ENCODE data around the gene GADD45B.

Gene GADD45B, protein sequence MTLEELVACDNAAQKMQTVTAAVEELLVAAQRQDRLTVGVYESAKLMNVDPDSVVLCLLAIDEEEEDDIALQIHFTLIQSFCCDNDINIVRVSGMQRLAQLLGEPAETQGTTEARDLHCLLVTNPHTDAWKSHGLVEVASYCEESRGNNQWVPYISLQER

DNA sequence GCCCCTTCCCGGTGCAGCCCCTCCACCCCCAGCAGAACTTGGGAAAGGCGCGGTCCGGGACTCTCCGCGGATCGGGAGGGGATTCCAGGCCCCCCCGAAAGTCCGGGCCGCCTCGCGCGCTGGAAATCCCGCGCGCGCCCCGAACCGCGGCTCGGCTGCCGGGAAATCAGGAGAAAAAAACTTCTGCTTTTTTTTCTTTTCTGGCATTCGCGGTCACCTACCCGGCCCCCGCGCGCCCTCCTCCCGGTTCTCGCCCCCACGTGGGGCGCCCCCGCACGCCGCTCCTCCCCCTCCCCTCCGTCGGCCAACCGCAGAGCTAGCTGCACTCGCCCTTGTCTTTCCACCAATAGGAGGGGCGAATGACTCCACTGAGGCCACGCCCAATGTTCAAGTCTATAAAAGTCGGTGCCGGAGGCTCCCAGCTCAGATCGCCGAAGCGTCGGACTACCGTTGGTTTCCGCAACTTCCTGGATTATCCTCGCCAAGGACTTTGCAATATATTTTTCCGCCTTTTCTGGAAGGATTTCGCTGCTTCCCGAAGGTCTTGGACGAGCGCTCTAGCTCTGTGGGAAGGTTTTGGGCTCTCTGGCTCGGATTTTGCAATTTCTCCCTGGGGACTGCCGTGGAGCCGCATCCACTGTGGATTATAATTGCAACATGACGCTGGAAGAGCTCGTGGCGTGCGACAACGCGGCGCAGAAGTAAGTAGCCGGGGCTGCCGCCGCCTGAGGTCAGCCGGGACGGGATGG is at the start of gene GADD45B:
GADD45B (plus strand) TSS at position 426 of the 749 bp plus-strand sequence; CDS start at position 658, 232 bp downstream.
- DNase-seq: peak; percentile 98

DNA sequence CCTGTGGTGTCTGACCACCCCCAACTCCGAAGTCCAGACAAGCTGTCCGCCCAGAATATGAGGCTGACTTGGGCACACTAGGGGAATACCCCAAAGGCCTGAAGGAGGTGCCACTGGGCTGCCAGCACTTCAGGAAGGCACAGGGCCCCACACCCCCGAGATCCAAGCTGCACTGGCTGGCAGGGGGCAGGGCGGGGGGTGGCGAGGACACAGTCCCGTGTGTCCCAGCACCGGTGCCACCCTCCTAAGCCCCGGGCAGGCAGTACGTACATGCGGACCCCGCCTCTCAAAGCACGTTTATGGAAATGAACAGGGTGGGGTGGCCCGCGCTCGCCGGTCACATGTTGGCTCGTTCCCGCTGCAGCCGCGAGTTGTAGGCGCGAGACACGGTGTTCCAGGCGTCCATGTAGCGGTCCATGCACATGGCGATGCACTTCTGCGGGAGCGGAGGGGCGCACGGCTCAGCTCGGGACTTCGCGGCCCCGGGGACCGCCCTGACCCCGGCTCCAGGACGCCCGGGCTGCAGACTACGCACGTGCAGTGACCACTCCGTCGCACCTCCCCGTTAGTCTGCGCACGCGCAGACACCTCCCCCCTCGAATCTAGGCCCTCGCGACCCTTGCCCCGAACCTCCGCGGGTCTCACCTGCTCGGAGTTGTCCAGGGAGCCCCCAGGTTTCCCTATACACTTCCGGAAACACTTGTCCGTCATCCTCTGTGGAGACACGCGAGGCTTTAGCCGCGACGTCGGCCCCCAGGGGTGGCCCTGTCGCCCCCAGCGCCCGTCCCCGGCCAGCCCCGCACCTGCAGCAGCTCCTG is 49.1 kb upstream of the GADD45B start:
- DNase-seq: peak; percentile 79

DNA sequence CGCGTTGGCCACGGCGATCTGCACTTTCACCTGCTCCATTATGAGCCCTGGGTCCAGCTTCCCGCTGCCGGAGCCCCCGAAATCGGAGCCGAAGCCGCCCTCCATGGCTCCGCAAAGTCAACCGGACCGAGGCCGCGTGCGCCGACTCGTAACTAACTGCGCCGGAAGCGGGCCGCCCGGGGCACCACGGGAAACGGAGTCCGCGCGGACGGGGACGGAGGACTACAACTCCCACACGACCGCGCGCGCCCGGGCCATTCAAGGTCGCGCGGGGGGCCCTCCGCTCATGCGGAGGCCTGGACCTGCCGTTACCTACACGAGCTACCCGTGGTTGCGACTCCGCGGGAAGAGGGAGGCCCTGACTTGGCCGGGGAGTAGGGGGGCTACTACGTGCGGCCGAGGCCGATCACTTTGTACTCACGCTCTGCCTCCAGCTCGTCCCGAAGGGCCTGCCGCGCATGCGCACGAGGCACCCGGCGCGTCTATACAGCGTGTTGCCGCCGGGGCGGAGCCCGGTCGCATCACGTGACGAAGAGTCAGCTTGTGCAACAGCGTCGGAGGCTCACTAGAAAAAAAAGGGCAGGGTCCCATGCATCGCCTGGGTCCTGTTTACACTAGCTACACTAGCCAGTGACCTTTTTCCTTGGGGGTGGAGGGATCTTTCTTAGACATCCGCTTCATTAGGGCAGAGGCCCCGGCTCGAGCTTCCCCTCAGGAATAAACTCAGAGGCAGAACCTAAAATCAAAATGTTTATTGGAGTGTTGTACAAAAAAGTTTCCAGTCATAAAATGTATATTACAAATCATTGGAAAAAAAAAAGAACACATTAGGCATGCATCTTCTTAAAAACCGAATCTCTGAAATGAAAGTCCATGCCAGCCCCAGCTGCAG is 48.3 kb upstream of the GADD45B start, which contains the start of gene TIMM13:
TIMM13 (minus strand) TSS at position 158 of the 892 bp plus-strand sequence; CDS start at position 105, 53 bp downstream.
- peak; percentile 99 for DNase-seq

DNA sequence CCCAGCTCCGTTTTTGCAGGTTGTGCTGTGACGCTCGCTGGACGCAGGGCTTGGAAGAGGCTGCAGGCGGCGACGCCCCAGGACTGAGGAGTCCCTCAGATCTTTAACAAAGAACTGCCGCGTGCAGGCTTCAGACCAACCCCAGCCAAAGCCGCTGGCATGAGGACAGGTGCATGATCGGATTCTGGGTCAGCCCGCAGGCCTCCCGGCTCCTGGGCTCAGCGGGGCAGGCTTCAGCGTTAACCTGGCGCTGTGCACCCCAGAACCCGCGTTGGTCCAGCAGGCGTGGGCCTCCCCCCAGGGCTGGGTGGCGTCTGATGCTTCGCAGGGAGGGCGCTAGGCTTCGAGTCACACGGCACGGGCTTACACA is 47.6 kb upstream of the GADD45B start:
- peak; percentile 52 for DNase-seq

DNA sequence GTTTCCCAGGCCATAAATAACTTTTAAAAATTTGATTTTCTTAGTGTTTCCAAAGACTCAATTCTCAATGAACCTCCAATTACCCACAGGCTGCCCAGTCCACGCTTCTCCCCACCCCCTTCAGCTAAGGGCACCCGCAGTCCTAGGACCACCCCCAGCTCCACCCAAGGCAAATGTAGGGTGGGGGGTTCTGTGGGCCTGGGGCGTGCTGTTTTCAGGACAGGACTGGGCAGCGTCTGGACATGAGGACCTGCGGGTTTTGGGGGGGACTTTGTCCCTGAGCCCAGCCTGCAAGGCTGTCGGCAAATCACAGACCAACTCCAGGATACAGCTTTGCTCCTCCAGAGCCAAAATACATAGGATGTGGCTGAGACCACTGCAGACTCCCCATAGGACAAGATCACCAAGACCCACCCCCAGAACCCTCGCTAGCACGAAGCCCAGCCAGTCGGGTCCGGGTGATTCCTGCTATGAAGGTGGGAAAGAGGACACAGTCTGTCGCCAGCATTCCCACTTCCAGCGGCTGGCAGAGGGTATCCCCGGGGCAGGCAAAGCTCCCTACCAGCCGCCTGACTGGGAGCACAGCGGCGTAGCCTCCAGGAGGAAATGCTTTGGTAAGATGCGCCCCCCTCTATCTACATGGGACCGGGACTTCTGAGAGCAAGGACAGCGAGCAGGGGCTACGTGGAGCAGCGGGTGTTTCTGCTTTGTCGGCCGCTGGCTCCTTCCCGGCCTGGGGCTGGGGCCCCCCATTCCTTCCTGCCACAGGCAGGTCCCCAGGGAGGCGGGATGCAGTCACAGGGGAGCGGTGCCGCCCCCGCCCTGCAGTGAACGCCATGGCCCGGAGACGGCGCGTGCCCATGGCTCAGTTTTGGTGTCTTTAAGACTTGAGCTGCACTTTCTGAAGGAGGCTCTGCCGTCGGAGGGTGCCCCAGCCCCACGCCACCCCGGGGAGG is 46.9 kb upstream of the GADD45B start:
- no peak for DNase-seq

DNA sequence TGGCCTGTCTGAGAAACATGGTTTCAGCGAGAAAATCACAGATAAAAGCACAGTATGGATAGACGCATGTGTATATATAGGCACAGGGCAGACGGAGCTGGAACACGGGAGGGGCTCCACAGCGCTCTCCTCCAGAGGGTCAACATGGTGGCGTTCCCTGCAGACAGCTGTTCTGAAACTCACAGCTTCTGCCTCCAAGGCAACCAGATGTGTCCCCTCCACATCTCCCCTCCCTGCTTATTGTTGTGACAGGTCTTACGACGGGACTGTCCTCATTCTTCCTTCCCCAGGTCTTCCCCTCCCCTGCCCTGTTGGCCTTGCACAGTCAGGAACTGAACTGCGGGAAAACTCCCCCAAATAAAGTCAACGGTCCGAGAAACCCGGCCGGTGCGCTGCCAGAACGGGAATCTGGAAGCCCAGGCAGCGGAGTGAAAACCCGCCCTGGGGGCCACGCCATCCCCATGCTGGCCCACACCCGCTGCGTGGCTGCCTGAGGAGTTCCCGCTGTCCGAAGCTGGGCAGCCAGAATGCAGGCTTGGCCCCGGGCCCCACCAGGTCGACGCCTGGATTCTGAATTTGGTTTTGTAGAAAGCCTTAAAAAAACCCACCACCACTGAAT is 45.9 kb upstream of the GADD45B start:
- no peak for DNase-seq

DNA sequence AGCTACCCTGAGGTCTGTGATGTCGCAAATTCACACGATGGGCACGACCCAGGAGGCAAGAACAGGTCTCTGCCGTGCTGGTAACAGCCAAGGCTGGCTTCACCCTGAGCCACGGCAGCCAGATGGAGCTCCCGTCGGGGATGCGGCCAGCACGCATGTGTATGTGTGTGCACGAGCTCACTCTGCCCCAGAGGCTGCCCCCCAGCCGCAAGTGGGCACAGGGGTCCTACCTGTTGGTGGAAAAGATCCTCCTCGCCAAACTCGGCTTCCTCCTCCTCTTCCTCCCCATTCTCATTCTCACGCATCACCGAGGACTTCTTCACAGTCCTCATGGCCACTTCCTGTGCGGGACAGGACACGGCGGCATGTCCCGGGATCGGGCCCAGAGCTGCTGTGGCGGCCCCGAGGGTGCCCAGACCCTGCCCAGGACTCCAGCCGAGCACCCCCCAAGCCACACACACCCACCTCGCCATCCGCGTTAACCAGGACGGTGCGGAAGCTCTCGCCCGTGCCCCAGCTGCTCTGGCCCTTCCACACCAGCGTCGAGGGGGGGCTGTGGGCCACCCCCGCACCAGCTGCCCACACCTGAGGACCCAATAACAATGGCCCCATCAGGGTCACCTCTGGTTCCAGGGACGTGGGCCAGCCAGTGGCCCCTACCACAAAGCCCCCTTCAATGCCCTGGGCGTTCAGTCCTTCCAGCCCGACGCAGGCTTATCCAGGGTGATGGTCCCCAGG is 44.4 kb upstream of the GADD45B start:
- DNase-seq: no peak

DNA sequence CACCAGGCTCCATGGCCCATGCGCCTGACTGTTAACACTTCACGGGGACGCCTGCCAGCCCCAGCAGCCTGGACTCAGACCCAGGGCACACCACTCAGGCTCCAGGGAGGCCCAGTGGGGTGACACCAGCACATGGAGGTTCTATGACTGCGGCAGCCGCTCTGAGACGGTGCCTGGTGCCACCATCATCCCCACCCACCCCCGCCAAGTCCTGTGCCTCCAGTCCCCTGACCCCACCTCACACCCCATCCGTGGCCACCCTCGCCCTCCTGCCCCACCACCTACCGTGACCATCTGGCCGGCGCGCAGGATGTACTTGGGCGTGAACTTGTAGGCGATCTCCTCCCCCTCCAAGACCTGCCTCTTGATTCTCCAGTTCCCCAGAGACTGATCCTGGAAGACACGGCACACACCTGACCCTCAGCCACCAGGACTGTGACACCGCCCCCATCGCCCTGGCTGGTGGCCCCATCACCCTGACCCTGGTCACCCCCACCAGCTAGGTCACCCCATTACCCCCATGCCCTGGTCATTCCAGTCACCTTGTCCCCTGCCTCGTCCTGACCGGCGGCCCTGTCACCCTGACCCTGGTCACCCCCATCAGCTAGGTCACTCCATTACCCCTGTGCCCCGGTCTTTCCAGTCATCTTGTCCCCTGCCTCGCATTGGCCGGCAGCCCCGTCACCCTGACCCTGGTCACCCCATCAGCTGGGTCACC is 43.6 kb upstream of the GADD45B start:
- no peak for DNase-seq

DNA sequence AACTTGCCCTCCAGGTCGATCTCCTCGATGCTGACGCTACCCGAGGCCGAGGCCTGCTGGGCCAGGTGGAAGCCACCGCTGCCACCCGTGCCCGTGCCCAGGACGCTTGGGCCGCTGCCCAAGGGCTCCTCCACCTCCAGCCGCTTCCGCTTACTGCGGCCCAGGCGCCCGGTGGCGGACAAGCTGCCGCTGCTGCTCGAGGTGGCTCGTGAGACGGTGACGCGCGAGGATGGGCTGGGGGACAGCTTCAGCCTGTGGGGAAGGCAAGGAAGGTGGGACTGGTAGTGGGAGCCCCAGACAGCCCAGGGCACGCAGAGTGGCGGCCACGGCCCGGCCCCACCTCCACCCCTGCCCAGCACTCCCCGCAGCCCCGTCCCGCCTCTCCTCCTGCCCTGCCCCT is 42.1 kb upstream of the GADD45B start:
- DNase-seq: no peak

DNA sequence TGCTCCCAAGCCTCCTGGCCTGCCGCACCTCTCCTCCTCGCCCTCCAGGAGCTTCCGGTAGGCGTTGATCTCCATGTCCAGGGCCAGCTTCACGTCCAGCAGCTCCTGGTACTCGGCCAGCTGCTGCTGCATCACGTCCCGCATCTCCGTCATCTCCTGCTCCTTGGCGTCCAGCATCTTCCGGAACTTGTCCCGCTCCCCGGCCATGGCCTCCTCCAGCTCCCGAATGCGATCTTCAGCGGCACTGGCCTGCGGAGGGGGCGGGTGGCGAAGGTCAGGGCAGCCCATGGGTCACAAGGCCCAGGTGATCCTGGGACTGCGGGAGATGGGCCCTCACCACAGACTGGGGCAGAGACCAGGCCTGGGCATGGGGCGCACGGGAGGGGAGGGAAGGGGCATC is 41.7 kb upstream of the GADD45B start:
- no peak for DNase-seq

DNA sequence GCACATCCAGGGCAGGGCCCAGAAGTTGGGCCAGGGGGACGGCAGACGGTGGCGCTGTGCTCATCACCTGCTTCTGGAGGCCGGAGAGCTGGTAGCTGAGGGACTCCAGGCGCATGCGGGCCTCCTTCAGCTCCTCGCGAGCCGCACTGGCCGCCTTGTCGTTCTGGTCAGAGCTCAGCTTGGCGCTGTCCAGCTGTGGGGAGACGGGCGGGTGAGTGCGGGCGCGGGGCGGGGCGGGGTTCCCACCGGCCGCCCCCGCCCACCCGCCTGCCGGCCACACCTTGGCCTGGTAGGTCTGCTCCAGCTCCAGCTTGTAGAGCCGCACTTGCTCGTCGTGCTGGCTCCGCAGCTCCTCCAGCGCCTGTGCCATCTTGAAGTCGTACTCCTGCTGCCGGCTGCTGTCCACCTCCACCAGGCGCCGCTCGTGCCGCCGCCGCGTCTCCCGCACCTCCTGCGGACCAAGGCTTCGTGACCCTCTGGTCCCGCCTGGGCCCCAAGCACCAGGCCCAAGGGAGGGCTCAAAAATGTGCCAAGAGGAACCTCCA is 41.1 kb upstream of the GADD45B start:
- no peak for DNase-seq

DNA sequence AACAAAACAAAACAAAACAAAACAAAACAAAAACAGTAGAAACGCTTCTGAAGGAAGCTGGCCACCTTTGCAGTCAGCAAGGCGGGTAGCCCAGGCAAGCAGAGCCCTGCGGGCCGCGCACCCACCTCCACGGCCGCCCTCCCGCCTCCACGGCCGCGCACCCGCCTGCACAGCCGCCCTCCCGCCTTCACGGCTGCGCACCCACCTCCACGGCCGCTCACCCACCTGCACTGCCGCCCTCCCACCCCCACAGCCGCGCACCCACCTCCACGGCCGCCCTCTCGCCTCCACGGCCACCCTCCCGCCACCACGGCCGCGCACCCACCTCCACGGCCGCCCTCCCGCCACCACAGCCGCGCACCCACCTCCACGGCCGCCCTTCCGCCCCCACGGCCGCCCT is 39.5 kb upstream of the GADD45B start:
- no peak for DNase-seq

DNA sequence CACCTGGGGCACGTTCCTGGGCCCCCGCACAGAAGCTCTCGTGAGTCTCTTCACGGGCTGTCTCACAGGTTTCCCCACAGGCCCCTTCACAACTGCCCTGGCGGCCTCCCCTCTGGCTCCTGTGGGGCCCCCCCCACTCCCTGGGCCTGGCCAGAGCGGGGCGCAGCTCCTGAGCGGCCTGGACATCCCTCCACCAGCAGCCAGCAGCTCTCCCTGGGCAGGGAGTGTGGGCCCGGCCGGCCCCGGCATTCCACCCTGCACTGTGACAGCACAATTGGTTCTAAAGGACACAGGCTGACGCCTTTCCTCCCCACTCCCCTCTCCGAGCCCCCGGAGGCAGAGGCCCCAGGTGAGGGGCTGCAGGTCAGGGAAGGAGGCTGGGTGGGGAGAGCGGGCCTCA is 39.0 kb upstream of the GADD45B start:
- DNase-seq: no peak

DNA sequence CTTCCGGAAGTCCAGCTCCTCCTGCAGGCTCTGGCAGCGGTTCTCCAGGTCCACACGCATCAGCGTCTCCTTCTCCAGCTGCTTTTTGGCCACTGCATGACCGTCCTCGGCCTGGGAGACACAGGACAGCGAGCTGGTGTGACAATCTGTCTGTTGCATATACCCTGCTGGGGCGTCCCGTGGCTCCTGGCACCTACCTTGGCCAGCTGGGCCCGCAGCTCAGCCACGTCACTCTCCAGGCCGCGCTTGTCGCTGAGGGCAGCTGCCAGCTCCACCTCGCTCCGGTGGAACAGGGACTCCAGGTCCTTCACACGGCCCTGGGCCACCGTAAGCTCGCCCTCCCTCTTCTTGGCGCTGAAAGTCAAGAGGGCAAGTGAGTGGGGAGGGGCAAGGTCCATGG is 37.7 kb upstream of the GADD45B start:
- no peak for DNase-seq

DNA sequence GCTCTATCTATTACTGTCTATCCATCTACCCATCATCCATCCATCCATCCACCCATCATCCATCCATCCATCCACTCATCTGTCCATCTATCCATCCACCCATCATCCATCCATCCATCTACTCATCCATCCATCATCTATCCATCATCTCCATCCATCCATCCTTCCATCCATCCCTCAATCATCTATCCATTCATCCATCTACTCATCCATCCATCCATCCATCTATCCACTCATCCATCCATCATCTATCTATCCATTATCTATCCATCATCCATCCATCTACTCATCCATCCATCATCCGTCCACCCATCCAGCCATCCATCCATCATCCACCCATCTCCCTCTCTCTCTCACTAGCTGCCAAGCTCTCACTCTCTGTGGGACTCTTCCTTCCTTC is 35.4 kb upstream of the GADD45B start:
- DNase-seq: no peak

DNA sequence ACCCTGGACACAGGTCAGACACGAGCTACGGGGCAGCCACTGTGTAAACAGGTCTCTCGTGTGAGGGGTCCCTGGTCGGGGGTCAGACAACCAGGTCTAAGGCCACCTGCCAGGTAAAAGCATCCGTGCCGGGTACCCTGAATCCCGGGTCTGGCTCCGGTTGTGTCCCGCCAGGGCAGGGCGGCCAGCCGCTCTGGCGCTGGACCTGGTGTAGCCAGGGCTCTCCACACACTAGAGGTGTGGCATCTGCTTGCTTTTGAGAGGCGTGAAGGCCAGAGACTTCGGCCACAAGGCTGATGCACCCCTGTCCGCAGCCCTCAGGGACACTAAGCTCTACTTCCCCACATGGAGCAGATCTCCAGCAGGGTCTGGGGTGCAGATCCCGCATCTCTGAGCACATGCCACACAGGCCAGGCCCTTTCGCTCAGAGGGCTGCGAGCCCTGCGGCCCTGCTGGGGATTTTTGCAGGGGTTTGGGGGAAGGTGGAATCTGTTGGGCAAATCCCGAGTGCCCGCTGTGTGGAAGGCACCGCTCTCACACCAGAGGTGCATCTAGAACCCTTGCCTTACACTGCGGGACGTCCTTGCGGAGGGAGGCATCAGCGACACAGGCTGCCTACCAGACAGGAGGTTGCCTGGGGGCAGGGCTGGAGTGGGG is 34.7 kb upstream of the GADD45B start:
- no peak for DNase-seq

DNA sequence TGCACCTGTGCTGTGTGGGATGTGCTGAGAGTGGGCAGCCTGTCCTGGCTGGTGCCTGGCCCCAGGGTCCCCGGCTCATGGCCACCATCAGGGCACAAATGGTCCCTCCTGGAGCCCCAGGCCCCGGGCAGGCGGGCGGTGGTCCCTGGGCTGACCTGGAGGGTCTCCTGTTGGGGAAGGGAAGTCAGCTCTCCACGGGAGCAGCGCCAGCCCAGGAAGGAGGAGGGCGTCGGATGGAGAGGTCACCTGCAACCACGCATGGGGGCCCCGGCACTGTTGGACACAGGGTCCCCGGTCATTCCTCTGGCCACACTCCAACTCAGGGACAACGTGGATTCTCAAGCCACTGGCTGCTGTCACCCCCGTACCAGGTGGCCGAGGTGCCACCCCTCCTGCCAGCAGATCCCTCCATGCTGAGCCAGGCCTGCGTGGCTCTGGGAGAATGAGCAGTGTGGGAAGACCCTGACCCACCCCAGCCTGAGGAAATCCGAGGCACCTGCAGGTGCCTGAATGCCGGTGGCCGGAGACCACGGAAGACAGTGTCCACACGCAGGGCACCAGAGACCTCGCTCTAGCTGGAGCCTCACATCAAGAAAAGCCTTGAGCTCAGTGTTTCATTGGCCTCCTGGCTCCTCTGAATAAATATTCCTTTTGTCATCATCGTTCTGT is 32.7 kb upstream of the GADD45B start:
- no peak for DNase-seq

DNA sequence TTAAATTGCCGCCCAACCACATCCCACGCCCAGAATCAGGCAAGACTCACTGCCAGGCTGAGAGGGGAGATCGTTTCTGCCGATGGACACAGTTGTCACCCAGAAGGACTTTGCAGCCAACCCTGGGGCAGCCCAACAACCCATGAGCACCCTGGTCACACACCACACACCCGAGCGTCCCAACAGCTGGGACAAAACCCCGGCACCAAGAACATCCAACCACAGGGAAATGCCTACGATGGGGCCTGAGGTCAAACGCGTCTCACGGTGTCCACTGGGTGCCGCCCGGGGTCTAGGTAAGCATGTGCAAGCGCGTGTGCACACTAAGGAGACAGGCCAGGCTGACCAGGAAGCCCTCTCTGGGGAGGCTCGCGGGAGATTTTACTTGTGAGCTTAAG is 32.1 kb upstream of the GADD45B start:
- no peak for DNase-seq
